ENCODE results near the gene RMI2.
"Not testable (repeated sequence)": the region's sequence is repeated elsewhere in the genome, so short reads cannot be mapped to it uniquely, and the experiment has no call there.

Gene RMI2

DNA sequence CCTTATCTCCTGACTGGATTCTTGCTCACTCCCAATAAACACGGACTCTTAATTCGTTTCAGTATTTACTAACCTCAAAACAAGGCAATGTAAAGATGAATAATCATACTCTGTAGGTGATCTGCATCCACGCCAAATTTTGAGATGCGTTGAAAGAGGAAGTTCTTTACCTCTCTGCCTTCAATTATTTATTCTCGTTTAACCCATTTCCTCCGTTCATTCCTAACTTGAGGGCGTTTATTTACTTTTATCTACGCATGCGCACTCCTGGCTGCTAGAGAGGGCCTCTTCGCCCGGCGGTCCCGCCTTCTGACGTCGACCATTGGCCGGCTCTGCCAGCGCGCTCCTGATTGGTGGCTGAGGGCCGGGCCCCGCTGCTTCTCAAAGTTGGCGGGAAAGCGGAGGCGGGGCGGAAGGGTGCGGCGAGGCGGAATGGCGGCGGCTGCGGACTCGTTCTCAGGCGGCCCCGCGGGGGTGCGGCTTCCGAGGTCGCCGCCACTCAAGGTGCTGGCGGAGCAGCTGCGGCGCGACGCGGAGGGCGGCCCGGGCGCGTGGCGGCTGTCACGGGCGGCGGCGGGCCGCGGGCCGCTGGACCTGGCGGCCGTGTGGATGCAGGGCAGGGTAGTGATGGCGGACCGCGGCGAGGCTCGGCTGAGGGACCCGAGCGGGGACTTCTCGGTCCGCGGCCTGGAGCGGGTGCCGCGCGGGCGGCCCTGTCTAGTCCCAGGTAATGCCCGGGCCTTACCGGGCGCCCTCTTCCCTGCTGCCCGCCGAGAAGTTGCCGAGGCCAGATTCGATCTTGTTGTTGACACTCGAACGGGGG lies at the start of gene RMI2:
TSS of gene RMI2 (plus strand) at position 420 of the 823 bp plus-strand sequence. CDS start at position 433, 13 bp downstream.
- DNase-seq = no peak

DNA sequence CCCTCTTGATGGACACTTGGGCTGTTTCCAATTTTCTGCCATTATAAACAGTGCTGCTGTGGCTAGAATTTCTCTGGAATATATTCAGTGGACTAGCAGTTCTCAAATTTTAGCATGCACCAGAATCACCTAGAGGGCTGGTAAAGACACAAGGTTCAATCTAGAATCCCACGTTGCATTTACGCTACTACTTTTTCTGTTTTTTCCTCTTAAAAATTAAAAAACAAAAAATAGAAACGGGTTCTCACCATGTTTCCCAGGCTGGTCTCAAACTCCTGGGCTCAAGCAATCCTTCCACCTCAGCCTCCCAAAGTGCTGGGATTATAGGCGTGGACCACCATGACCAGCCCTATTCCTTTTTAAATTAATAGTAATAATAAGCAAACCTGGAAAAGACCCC lies 49.6 kb upstream of the RMI2 start:
- no peak for DNase-seq

DNA sequence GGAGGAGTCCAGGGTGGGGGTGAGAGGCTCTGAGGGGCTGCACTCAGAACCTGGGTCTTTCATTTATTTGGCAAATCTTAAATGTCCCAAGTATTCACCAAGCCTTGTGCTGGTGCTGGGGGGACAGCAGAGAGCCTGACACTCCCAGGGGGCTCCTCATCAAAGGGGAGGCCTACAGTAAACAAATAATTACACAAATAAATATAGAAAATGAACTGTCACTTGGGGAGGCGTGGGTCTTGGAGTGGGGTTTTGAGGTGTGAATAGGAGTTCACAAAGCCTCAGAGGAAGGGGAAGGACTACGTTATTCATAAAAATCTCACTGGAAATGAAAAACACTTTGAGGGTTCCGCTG lies 48.9 kb upstream of the RMI2 start:
- DNase-seq = no peak

DNA sequence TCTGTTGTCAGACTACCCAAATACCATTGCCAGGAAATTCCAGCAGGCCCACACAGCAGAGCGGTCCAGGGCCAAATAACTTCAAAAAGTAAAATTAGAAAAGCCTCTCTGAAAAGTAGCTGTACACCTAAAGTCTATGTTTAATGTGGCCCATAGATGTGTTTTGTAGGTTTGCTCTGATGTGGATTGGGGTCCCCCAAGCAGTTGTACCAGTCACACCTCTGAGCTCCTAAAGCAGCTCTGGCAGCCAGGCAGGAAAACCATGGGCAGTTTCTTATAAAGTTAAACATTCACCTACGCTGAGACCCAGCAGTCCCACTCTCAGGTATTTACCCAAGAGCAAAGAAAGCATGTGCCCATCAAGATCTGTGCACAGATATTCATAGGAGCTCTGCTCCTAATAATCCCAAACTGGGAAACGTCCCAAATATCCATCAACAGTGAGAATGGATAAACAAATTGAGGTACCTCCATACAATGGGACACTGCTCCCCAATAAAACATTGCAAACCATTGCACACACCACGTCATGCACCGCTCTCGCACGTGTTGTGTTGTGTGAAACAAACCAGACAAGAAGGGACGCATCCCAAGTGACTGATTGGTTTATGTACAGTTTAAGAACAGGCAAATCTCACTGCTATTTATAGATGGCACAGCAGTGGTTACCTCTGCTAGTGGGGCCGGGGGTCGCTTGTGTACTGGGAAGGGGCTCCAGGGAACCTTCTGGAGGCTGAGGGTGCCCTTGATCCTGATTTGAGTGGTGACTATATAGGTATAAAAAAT lies 48.4 kb upstream of the RMI2 start:
- DNase-seq = no peak

DNA sequence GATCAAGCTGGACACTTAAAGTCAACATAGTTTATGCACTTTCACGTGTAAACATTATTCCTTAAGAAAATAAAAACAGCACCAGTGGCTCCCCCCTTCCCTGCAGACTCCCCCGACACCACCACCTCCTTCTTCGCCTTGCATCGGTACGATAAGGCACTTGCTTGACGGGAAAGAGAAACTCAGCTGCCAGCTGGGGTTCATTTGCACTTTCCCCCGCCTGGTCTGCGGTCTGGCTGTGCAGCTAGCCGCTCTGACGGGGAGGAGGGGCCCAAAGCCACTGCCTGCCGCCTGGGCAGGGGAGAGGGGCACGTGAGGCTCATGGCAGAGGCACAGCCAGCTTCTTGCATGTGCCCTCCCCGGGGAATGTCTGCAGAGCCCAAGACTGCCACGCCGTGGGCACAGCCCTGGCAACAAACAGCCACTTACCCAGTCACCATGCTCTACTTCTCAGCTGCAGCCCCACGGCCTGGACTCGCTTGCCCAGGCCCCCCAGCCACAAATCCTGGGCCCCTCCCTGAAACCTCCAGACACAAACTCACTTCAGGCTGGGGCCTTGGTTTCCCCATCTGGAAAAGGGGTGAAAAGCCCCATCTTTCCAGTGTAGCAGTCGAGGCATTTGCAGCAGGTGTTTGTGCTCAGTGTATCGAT lies 47.6 kb upstream of the RMI2 start:
- DNase-seq = no peak

DNA sequence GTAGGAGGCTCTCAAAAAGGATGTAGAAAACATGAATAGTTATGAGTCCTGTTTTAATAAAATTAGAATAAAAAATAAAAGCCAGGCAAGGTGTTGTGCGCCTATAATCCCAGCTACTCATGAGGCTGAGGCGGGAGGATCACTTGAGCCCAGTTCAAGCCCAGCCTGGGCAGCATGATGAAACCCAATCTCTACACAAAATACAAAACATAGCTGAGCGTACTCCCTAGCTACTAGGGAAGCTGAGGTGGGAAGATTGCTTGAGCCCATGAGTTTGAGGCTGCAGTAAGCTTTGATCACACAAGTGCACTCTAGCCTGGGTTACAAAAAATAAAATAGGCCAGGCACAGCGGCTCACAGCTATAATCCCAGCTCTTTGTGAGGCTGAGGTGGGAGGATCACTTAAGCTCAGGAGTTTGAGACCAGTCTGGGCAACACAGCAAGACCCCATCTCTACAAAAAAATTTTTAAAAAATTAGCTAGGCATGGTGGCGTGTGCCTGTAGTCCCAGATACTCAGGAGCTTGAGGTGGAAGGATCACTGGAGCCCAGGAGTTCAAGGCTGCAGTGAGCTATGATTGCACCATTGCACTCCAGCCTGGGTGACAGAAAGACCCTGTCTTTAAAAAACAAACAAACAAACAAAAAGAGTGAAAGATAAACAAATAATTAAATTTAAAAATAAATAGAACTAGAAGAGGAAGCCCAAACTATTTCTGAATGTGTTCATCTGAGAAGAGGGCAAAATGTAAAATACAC lies 46.9 kb upstream of the RMI2 start:
- no peak for DNase-seq

DNA sequence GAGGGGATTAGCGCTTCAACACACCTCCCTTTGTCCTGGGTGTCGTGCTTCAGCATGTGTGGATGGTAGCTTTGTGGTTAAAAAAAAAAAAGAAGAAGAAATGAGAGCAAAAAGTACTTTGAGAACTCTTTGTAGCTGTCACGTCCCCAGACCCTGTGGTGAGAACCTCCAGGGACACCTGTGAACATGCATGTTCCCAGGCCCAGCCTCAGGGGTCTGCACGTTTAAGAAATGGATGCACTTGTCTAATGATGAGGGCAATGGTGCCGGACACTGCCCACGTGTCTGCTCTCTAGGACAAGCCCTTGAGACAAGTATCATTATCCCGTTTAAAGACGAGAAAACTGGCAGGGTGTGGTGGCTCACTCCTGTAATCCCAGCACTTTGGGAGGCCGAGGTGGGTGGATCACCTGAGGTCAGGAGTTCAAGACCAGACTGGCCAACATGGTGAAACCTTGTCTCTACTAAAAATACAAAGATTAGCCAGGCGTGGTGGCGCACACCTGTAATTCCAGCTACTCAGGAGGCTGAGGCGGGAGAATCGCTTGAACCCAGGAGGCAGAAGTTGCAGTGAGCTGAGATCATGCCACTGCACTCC lies 46.2 kb upstream of the RMI2 start:
- DNase-seq = not testable (repeated sequence)

DNA sequence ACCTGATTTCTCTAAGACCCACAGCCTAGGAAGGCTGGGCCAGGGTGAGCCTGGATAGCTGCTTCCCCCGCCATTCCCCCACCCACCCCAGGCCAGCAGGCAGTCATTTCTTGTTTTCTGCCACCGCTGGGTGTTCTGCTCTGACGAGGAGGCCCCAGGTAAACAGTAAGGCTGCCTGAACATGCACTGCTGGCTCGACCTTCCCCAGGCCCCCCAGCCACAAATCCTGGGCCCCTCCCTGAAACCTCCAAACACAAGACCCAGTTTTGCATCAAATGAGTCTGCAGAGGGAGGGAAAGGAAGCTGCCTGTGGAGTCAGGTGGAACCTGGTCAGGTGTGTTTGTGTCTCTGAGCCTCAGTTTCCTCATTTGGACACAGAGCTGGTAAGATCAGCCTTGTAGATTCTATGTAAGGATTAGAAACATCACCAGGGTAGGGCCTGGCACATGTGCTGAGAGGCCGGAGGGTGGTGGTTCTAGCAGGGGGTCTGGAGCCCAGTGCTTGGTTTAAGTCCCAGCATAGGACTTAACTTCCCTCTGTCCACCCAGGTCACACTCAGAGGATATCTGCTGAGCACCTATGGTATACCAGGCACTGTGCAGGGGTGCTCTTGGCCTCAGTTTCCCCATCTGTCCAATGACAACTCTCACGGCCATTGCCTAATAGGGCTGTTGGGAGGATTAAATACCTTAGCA lies 45.2 kb upstream of the RMI2 start:
- no peak for DNase-seq

DNA sequence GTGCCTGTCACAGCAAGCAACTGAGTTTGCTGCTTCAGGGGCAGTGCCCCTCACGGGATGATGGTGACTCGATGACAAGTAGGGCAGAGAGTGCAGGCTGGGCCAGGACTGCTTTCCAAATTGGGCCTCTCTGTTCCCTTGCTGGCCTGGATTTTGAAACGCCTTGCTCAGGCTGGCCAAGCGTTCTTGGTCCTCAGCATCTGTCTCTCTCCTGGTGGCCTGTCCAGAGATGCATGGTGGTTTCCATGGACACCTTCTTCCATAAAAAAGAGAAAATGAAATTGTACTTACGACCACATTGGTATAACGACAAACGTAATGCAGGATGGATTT lies 44.7 kb upstream of the RMI2 start:
- no peak for DNase-seq

DNA sequence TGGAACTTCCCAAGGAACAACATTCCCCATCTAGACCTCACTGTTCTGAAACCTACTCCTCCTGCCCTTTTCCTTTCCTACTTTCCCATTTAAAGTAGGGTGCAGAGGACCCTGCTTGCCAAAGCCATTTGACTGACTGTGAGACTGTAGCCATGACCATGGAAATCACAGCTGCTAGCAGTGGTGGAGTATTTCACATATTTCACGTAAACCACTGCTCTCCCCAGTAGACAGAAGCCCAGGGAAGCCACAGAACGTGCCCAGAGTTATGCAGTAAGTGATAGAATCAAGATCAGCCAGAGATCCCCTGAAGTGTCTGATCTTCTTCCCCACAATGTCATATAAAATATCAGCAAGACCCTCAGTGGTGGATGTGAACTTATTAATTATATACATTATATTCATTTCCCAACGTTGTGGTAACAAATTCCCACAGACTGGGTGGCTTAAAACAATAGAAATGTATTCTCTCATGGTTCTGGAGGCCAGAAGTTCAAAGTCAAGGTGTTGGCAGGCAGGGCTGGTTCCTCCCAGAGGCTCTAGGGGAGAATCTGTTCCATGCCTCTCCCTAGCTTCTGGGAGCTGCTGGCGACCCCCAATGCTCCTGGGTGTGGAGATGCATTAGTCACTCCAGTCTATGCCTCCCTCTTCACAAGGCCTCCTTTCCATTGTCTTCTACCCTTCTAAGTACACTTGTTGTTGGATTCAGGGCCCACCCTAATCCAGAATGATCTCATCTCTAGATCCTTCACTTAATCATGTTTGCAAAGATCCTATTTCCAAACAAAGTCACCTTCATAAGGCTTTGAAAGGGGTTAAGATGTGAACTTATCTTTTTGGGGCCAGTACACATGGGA lies 43.4 kb upstream of the RMI2 start:
- DNase-seq = no peak

DNA sequence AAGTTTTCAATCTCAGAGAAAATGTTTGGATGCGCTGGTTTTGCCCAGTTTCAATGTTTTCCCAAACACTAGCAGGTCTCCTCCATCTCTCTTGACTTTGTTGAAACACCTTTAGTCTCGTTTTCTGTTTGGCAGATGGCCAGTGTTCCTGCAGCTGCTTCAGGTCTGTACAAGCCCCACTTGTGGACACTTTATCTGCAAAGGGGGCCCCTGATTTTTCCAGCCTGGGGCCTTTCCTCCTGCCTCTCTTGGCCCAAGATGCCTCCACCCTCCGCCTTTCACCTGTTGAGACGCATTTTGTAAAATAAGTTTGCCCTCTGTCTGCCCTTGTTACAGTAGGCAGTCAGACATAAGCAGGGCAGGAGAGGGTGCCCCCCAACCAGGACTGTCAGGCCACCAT lies 42.3 kb upstream of the RMI2 start:
- DNase-seq = no peak

DNA sequence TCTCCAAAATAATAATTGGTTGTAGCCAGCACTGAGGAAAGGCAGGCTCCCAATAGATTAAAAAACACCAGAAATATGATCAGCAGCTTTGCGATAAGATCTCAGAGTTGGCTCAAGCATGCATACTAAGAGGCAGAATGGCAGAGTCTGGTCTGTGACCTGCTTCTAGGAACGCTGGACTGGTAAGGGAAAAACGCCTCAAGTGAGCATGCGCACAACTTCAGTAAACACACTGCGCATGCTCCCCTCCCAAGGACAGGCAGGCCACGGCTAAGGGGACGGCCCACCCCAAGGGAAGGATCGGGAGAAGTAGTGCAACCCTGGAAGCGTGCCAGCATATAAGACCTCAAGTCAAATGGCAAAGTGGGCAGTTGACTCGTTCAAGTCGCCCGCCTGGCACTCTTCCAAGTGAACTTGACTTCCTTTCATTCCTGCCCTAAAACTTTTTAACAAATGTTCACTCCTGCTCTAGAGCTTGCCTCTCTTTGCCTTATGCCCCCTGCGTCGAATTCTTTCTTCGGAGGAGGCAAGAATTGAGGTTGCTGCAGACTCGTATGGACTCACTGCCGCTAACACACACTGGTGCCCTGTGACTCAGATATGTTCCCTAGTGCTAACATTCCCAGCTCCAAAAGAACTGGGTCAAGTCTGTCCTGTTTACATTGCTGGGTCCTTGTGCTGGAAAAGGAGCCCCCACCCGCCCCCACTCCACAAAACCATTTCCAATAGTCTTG lies 41.7 kb upstream of the RMI2 start:
- DNase-seq = no peak

DNA sequence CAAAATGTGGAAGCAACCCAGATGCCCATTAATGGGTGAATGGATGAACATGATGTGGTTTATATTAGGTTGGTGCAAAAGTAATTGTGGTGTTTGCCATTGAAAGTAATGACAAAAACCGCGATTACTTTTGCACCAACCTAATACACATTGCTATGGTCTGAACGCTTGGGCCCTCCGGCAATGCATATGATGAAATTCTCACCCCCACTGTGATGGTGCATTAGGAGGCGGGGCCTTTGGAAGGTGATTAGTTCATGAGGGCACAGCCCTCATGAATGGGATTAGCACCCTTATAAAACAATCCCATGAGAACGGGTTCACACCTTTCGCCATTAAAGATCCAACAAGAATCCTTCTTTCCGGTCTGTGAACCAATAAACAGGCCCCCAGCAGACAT lies 38.9 kb upstream of the RMI2 start:
- no peak for DNase-seq

DNA sequence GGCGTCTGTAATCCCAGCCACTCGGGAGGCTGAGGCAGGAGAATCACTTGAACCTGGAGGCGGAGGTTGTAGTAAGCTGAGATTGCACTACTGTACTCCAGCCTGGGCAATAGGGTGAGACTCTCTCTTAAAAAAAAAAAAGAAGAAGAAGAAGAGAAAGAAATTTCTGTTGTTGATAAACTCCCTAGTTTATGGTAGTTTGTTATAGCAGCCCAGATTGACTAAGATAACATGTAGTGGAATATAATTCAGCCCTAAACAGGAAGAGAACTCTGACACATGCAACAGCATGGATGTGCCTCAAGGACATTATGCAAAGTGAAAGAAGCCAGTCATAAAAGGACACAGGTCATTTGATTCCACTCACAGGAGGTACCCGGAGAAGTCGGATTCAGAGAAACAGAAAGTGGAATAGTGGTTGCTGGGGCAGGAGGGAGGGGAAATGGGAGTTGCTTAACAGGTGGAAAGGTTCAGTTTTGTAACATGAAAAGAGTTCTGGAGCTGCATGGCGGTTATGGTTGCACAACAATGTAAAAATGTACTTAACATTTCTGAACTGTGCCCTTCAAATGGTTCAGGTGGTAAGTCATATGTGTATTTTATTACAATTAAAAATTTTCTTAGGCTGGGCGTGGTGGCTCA lies 38.1 kb upstream of the RMI2 start:
- DNase-seq = no peak

DNA sequence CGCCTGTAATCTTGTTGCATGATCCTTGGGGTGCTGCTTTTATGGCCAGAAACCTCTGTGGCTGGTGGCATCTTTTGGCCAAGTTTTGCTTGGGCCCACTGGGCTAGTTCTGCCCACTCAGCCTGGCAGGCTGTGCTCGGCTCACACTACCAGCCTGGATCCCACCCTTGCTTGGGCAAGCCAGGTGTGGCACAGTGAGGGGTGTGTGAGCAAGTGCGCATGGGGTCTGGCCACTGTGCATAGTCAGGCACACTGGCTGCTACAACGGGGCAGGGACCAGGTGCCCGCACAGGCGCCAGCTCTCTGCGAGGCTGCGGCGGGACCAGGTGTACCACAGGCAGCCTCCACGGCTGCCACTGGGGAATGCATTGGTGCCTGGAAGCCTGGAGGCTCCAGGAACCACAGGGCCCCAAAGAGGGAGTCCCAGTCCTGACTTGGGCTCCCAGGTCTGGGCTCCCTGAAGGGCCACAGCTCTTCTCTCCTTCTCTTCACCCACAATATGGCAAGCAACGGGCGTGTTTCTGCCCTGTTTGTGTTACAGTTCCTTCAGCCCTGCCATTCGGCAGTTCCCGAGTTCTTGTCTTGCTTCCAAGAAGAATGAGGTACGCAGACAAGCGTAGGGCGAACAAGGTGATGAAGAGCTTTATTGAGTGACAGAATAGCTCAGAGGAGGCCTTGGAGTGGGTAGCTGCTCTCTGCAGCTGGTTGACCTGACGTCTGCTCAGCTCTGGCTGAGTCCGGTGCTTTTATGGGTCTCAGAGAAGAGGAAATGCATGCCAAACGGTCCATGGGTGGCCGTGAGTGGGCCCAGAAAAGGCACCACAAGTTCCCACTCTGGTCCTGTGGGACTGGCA lies 37.4 kb upstream of the RMI2 start:
- no peak for DNase-seq

DNA sequence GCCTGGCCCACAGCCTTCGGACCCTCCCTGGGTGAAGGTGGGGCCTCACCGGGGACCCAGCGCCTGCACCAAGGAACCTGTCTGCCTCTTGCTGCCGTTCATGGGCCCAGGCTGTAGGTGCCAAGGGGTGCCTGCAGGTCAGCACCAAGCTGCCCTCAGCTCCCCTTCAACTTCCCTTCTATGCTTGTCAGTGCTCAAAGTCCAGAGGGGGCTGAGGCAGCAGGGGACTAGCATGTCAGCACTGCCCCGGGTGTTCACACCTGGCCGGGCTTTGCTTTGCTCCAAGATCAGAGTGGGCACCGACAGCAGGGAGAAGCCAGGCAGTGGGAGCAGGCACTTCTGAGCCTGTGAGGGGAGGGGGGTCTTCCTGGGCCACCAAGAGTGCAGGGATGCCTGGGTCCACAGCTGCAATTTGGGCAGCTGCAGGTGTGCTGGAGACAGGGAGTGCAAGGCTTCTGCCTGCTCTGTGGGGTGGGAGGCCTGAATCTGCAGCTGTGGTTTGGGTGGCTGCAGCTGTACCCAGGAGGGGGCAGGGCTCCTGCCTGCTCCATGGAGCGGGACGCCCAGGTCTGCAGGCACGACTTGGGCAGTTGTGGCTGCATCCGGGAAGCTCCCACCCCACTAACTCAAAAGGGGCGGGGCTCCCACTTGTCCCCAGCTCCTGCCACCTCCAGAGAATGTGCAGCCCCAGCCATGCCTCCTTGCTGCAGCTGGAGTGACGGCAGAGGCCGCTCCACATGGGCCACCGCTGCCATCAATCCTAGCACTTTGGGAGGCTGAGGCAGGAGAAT lies 36.6 kb upstream of the RMI2 start:
- no peak for DNase-seq

DNA sequence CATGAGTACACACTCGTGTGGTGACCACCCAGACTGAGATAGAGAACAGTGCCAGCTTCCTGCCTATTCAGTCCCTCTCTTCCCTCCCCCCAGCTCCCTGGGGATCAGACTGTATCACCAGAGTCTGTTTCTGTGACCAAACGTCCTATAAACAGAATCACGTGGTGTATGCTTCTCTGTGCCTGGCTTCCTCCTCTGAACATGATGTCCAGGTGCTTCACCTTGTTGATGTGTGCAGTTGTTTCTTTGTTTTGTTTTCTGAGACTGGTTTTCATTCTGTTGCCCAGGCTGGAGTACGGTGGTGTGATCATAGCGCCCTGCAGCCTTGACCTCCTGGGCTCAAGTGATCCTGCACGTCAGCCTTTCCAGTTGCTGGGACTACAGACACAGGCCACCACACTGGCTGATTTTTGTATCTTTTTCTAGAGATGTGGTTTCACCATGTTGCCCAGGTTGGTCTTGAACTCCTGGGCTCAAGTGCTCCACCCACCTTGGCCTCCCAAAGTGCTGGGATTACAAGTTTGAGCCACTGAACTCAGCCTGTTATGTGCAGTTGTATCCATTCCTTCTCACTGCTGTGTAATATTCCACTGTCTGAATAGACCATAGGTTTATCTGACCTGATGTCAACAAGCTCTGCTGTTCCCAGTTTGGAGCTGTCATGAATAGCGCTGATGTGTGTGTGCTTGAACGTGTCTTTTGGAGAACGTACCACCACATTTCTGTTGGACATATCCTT lies 35.2 kb upstream of the RMI2 start:
- DNase-seq = no peak

DNA sequence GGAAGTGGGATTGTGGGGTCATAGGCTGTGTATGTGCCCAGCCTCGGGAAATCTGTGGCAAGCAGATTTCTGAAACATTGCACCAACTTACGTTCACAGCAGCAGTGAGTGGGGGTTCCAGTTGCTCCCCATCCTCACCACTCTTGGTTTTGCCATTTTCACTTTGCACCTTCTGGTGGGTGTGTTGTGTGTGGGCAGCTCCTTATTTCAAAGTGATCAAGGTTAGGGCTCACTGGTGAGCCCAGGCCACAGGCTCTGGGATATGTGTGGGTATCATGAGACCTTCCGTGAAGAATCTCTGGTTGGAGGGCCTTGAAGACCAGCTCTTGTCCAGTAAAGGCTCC lies 34.7 kb upstream of the RMI2 start:
- DNase-seq = no peak
